Nucleus accumbens (tissue), 56 donors: Measurements from ENCODE around the gene OR4C16.

Source experiments
- DNase-seq, 56 donors: peaks; one replicate each; lab custom pipeline; 2025; lab: John Stamatoyannopoulos, UW

OR4C16 gene

GRCh38 chr11:55571828-55572227, at the start of gene OR4C16:
TSS of gene OR4C16 (plus strand) at chr11:55572128. CDS start at chr11:55572128, 0 bp downstream.
- DNase-seq: no peak

- no peak for DNase-seq
Observed at GRCh38 chr11:55554169-55554568, 17.8 kb upstream of the OR4C16 start, which contains the start of gene OR4C15. TSS of gene OR4C15 (plus strand) at chr11:55554469. CDS start at chr11:55554469, 0 bp downstream.

- DNase-seq: no peak
Observed at GRCh38 chr11:55572548-55572947, 620 bp downstream of the OR4C16 start.

GRCh38 chr11:55607545-55607944, 35.6 kb downstream of the OR4C16 start, which contains the start of gene OR4C11:
TSS of gene OR4C11 (minus strand) at chr11:55607645. CDS start at chr11:55604373, 3,272 bp downstream.
- no peak for DNase-seq
